ENCODE results near the gene PARD6G.

The PARD6G gene

GRCh38 chr18:80210312-80211083, 36.8 kb downstream of the PARD6G start:
- DNase-seq, result peak; percentile 30

GRCh38 chr18:80208620-80209019, 38.7 kb downstream of the PARD6G start:
- no peak for DNase-seq

- no peak for DNase-seq
Measured at GRCh38 chr18:80205294-80205693, 42.0 kb downstream of the PARD6G start.

- DNase-seq, result no peak
Measured at GRCh38 chr18:80204142-80204541, 43.2 kb downstream of the PARD6G start.

- no peak for DNase-seq
Measured at GRCh38 chr18:80203249-80203648, 44.1 kb downstream of the PARD6G start.

GRCh38 chr18:80202264-80202998, 44.9 kb downstream of the PARD6G start:
- DNase-seq, result no peak

- no peak for DNase-seq
Measured at GRCh38 chr18:80201739-80202138, 45.6 kb downstream of the PARD6G start.

GRCh38 chr18:80200932-80201672, 46.2 kb downstream of the PARD6G start:
- DNase-seq, result peak; percentile 38

GRCh38 chr18:80200171-80200931, 47.0 kb downstream of the PARD6G start:
- DNase-seq, result peak; percentile 91

- no peak for DNase-seq
Measured at GRCh38 chr18:80198994-80199748, 48.1 kb downstream of the PARD6G start.

GRCh38 chr18:80198391-80198790, 48.9 kb downstream of the PARD6G start:
- DNase-seq, result no peak

- peak; percentile 20 for DNase-seq
Measured at GRCh38 chr18:80197528-80197927, 49.8 kb downstream of the PARD6G start.

GRCh38 chr18:80196528-80197320, 50.6 kb downstream of the PARD6G start:
- DNase-seq, result no peak

GRCh38 chr18:80194874-80195570, 52.3 kb downstream of the PARD6G start:
- no peak for DNase-seq

GRCh38 chr18:80193701-80194100, 53.6 kb downstream of the PARD6G start:
- no peak for DNase-seq

GRCh38 chr18:80192653-80193385, 54.5 kb downstream of the PARD6G start:
- no peak for DNase-seq

GRCh38 chr18:80191907-80192652, 55.2 kb downstream of the PARD6G start:
- no peak for DNase-seq

GRCh38 chr18:80191264-80191663, 56.0 kb downstream of the PARD6G start:
- DNase-seq, result no peak

- no peak for DNase-seq
Measured at GRCh38 chr18:80190311-80190710, 57.0 kb downstream of the PARD6G start.

All from DMS53 (cell line).